ENCODE results near the gene SEMA5A.

DNA sequence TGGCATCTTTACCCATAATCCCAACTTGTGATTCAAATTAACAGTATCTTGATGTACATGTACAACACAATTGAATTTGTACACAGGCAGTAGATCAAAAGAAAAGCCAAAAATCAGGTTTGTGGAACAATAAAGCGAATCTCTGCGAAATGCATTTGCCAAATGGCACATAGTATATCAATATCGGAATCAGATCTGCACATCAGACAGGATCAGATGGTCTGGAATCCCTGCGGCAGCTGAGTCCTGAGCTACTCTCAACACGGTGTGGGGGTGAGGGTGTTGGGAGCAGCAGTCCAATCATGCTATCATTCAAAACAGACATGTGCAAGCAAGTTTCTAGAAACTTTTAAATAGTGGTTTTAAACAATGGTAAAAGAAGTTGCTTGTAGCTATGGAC lies 358.3 kb downstream of the SEMA5A start:
- TF ChIP-seq SMC3 (conservative IDR thresholded peaks at IDR 0.05; ENCODE audit: poor library complexity) (no peak), RAD21 (conservative IDR thresholded peaks at IDR 0.05) (no peak), CTCF (IDR thresholded peaks at IDR 0.05; ENCODE audit: poor library complexity, severe bottlenecking) (no peak), EZH2 (IDR thresholded peaks at IDR 0.05; ENCODE audit: borderline replicate concordance, insufficient read depth, low read length, poor library complexity, severe bottlenecking) (no peak), EP300 (conservative IDR thresholded peaks at IDR 0.05; ENCODE audit: poor library complexity, severe bottlenecking) (no peak), MXI1 (conservative IDR thresholded peaks at IDR 0.05; ENCODE audit: poor library complexity, severe bottlenecking) (no peak)
- TF ChIP-seq, protein P1, sequence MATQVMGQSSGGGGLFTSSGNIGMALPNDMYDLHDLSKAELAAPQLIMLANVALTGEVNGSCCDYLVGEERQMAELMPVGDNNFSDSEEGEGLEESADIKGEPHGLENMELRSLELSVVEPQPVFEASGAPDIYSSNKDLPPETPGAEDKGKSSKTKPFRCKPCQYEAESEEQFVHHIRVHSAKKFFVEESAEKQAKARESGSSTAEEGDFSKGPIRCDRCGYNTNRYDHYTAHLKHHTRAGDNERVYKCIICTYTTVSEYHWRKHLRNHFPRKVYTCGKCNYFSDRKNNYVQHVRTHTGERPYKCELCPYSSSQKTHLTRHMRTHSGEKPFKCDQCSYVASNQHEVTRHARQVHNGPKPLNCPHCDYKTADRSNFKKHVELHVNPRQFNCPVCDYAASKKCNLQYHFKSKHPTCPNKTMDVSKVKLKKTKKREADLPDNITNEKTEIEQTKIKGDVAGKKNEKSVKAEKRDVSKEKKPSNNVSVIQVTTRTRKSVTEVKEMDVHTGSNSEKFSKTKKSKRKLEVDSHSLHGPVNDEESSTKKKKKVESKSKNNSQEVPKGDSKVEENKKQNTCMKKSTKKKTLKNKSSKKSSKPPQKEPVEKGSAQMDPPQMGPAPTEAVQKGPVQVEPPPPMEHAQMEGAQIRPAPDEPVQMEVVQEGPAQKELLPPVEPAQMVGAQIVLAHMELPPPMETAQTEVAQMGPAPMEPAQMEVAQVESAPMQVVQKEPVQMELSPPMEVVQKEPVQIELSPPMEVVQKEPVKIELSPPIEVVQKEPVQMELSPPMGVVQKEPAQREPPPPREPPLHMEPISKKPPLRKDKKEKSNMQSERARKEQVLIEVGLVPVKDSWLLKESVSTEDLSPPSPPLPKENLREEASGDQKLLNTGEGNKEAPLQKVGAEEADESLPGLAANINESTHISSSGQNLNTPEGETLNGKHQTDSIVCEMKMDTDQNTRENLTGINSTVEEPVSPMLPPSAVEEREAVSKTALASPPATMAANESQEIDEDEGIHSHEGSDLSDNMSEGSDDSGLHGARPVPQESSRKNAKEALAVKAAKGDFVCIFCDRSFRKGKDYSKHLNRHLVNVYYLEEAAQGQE (IDR thresholded peaks at IDR 0.05; ENCODE audit: borderline replicate concordance) = no peak
